SK-N-SH (cell line): ENCODE data around the gene NEURL3.

Experiments used
- NRF1 ChIP-seq: IDR thresholded peaks from 2 replicates; pipeline ENCODE4 v1.6.1; 2012; ENCODE audit warnings: low read depth, mild to moderate bottlenecking, low read length
- TF ChIP-seq, protein P1 (sequence below): fragments of 200-600 bp; sonication (generic); IDR thresholded peaks from 2 replicates; pipeline ENCODE4 v1.6.1; 2017; ENCODE audit warnings: antibody characterized with exemption, mild to moderate bottlenecking, moderate library complexity

GRCh38 chr2:96484091-96484490, 21.1 kb downstream of the NEURL3 start:
- TF ChIP-seq NRF1 = no peak
- TF ChIP-seq, protein P1, sequence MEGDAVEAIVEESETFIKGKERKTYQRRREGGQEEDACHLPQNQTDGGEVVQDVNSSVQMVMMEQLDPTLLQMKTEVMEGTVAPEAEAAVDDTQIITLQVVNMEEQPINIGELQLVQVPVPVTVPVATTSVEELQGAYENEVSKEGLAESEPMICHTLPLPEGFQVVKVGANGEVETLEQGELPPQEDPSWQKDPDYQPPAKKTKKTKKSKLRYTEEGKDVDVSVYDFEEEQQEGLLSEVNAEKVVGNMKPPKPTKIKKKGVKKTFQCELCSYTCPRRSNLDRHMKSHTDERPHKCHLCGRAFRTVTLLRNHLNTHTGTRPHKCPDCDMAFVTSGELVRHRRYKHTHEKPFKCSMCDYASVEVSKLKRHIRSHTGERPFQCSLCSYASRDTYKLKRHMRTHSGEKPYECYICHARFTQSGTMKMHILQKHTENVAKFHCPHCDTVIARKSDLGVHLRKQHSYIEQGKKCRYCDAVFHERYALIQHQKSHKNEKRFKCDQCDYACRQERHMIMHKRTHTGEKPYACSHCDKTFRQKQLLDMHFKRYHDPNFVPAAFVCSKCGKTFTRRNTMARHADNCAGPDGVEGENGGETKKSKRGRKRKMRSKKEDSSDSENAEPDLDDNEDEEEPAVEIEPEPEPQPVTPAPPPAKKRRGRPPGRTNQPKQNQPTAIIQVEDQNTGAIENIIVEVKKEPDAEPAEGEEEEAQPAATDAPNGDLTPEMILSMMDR = no peak
